Astrocyte (in vitro differentiated cells and primary cell): ENCODE results near the gene PPARG.

ENCODE experiments used
- EZH2 ChIP-seq: IDR thresholded peaks from 2 replicates; pipeline ENCODE4 v1.6.1; 2012; ENCODE audit warnings: mild to moderate bottlenecking, low read length, inconsistent platforms; ENCODE audit not compliant: insufficient read depth
- TF ChIP-seq, protein P1 (sequence below): IDR thresholded peaks from 2 replicates; pipeline ENCODE4 v1.5.1; 2011; ENCODE audit warnings: low read depth, mild to moderate bottlenecking, inconsistent platforms, low read length, moderate library complexity; ENCODE audit not compliant: insufficient read depth

GRCh38 chr3:12476238-12476897 lies 187.5 kb downstream of the PPARG start:
- TF ChIP-seq, protein P1, sequence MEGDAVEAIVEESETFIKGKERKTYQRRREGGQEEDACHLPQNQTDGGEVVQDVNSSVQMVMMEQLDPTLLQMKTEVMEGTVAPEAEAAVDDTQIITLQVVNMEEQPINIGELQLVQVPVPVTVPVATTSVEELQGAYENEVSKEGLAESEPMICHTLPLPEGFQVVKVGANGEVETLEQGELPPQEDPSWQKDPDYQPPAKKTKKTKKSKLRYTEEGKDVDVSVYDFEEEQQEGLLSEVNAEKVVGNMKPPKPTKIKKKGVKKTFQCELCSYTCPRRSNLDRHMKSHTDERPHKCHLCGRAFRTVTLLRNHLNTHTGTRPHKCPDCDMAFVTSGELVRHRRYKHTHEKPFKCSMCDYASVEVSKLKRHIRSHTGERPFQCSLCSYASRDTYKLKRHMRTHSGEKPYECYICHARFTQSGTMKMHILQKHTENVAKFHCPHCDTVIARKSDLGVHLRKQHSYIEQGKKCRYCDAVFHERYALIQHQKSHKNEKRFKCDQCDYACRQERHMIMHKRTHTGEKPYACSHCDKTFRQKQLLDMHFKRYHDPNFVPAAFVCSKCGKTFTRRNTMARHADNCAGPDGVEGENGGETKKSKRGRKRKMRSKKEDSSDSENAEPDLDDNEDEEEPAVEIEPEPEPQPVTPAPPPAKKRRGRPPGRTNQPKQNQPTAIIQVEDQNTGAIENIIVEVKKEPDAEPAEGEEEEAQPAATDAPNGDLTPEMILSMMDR = no peak
- no peak for TF ChIP-seq EZH2
